Activated CD8-positive, alpha-beta T cell treated with anti-CD3 and anti-CD28 coated beads for 36 hours (primary cell): Measurements from ENCODE around the gene C10orf67. TPM values are rescaled to one million over a fixed set of nuclear protein-coding genes. Genes with fewer than 3 reads are reported as not detected.

Experiments used
- ATAC-seq: fragments of 200-7000 bp; cut with Tn5 transposase; one replicate; pipeline ENCODE4 v1.10.0; 2021; ENCODE audit warnings: mild to moderate bottlenecking, moderate library complexity
- CTCF ChIA-PET: fragments of 350-600 bp; sonication (Branson Sonifier 250); formaldehyde crosslinking; loops from one replicate; lab custom pipeline; 2021; ENCODE audit warnings: antibody characterized with exemption; lab: Charles Lee
- POLR2A ChIA-PET: fragments of 350-600 bp; sonication (Branson Sonifier 250); formaldehyde crosslinking; loops from one replicate; lab custom pipeline; 2021; ENCODE audit warnings: antibody characterized with exemption; lab: Charles Lee
- DNase-seq: peaks from one replicate; pipeline ENCODE4 v3.0.0-alpha.2; 2020
- H3K27ac Mint-ChIP-seq: one replicate; pipeline ENCODE4 v1.8.0; 2021; ENCODE audit warnings: mild to moderate bottlenecking, mixed read lengths
- H3K27me3 Mint-ChIP-seq: one replicate; pipeline ENCODE4 v1.8.0; 2021; ENCODE audit warnings: mixed read lengths
- H3K36me3 Mint-ChIP-seq: one replicate; pipeline ENCODE4 v1.8.0; 2021; ENCODE audit warnings: low read depth, mixed read lengths
- H3K4me1 Mint-ChIP-seq: one replicate; pipeline ENCODE4 v1.8.0; 2021; ENCODE audit warnings: low read depth, mixed read lengths
- H3K4me3 Mint-ChIP-seq: one replicate; pipeline ENCODE4 v1.8.0; 2021; ENCODE audit warnings: mild to moderate bottlenecking, moderate library complexity, mixed read lengths
- H3K9me3 Mint-ChIP-seq: one replicate; pipeline ENCODE4 v1.8.0; 2021; ENCODE audit warnings: mixed read lengths
- CTCF ChIP-seq: fragments of 200-600 bp; IDR thresholded peaks from one replicate; pipeline ENCODE4 v1.8.0; 2022; ENCODE audit warnings: antibody characterized with exemption, mild to moderate bottlenecking
- intact Hi-C: fragments of 100-400 bp; cut with micrococcal nuclease; formaldehyde crosslinking; loops from one replicate; pipeline ENCODE4 v1.10.0; 2022
- total RNA-seq, 2 experiments: library from RNA; stranded (reverse); gene quantifications; one replicate each; pipeline ENCODE4 v1.2.3, GENCODE V29; 2021

Gene C10orf67
- total RNA-seq, 2 experiments from 2014 or later = 0.25 to 0.32 TPM

- ChIA-PET POLR2A (no interaction called here), CTCF (no interaction called here)
- ATAC-seq (no peak), DNase-seq (no peak)
- no peak for TF ChIP-seq CTCF
- H3K36me3 Mint-ChIP-seq = no peaks in the 10 kb centered on the region
- H3K9me3 Mint-ChIP-seq = no peaks in the 10 kb centered on the region
- intact Hi-C loops = no loop called here
- H3K27me3 Mint-ChIP-seq = peaks cover 65% of the 10 kb centered on the region
- H3K4me3 Mint-ChIP-seq = no peak overlapping the region
- peaks cover 2% of the 10 kb centered on the region for H3K4me1 Mint-ChIP-seq
- H3K27ac Mint-ChIP-seq = no peak overlapping the region
Observed at GRCh38 chr10:23194966-23195845, 149.4 kb downstream of the C10orf67 start.

GRCh38 chr10:23194471-23194965, 150.1 kb downstream of the C10orf67 start:
- Mint-ChIP-seq H3K36me3 (no peaks in the 10 kb centered on the region), H3K4me3 (no peak overlapping the region), H3K9me3 (no peaks in the 10 kb centered on the region), H3K27me3 (peaks cover 63% of the 10 kb centered on the region), H3K27ac (no peak overlapping the region), H3K4me1 (peaks cover 2% of the 10 kb centered on the region)
- intact Hi-C loops = no loop called here
- ATAC-seq = no peak
- CTCF ChIA-PET = no interaction called here
- POLR2A ChIA-PET = no interaction called here
- TF ChIP-seq CTCF = no peak
- DNase-seq = no peak

- CTCF ChIA-PET = interaction anchor here (1.1 kb wide), 1 partner anchor 35 kb away, joined by 3 read pairs; no protein-coding TSS in a partner anchor
- POLR2A ChIA-PET = no interaction called here
- Mint-ChIP-seq H3K27me3 (peaks cover 68% of the 10 kb centered on the region), H3K27ac (no peak overlapping the region), H3K36me3 (no peaks in the 10 kb centered on the region), H3K9me3 (no peaks in the 10 kb centered on the region), H3K4me1 (peaks cover 2% of the 10 kb centered on the region), H3K4me3 (no peak overlapping the region)
- no peak for DNase-seq
- TF ChIP-seq CTCF = no peak
- no peak for ATAC-seq
- intact Hi-C loops = no loop called here
Observed at GRCh38 chr10:23193435-23194074, 151.0 kb downstream of the C10orf67 start.

- Mint-ChIP-seq H3K4me3 (no peak overlapping the region), H3K27me3 (peaks cover 68% of the 10 kb centered on the region), H3K4me1 (peaks cover 2% of the 10 kb centered on the region), H3K27ac (no peak overlapping the region), H3K36me3 (no peaks in the 10 kb centered on the region), H3K9me3 (no peaks in the 10 kb centered on the region)
- ChIA-PET POLR2A (no interaction called here), CTCF (interaction anchor here (1.1 kb wide), 1 partner anchor 34 kb away, joined by 3 read pairs; no protein-coding TSS in a partner anchor)
- no peak for DNase-seq
- intact Hi-C loops = no loop called here
- no peak for ATAC-seq
- TF ChIP-seq CTCF = no peak
Observed at GRCh38 chr10:23192712-23193434, 151.7 kb downstream of the C10orf67 start.
